Nephron (organoid): ENCODE data around the gene HLA-G.

Experiments used
- H3K27ac Mint-ChIP-seq, 3 experiments: 2 replicates each; pipeline ENCODE4 v1.8.0; 2020; ENCODE audit warnings: mixed read lengths in 3 of 3, mild to moderate bottlenecking in 2 of 3, moderate library complexity in 1 of 3
- H3K27me3 Mint-ChIP-seq: 2 replicates; pipeline ENCODE4 v1.8.0; 2021; ENCODE audit warnings: low read depth, mild to moderate bottlenecking, moderate library complexity, mixed read lengths
- H3K36me3 Mint-ChIP-seq: 2 replicates; pipeline ENCODE4 v1.8.0; 2020; ENCODE audit warnings: low read depth, mixed read lengths
- H3K4me1 Mint-ChIP-seq: 2 replicates; pipeline ENCODE4 v1.8.0; 2020; ENCODE audit warnings: mixed read lengths
- H3K4me3 Mint-ChIP-seq, 3 experiments: 2 replicates each; pipeline ENCODE4 v1.8.0; 2020; ENCODE audit warnings: mild to moderate bottlenecking in 3 of 3, mixed read lengths in 3 of 3, moderate library complexity in 2 of 3
- H3K9me3 Mint-ChIP-seq: 2 replicates; pipeline ENCODE4 v1.8.0; 2020; ENCODE audit warnings: mixed read lengths
- TF ChIP-seq, protein P1 (sequence below), 3 experiments: fragments of 200-600 bp; sonication (generic); IDR thresholded peaks; one replicate each; pipeline ENCODE4 v1.5.0; 2021; ENCODE audit warnings: antibody characterized with exemption in 3 of 3; ENCODE audit not compliant: unreplicated experiment in 3 of 3

HLA-G gene

DNA sequence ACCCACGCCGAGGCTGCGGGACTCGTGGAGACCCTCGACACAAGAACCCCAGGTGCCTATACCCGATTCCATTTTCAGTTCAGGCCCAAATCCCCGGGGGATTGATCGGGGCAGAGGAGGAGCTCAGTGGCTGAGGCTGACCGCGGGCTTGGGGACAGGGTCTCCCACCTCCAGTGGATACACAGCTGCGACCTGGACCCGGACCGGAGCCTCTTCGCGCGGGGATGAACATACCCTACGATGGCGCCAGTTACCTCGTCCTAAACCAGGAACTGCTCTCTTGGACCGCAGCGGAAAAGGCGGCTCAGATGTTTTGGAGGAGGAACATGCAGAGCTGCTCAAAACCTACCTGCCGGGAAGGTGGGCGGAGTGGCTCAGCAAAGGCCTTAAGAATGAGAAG, 27.4 kb upstream of the HLA-G start:
- Mint-ChIP-seq H3K27ac (no peak overlapping the region), H3K36me3 (no peaks in the 10 kb centered on the region)

DNA sequence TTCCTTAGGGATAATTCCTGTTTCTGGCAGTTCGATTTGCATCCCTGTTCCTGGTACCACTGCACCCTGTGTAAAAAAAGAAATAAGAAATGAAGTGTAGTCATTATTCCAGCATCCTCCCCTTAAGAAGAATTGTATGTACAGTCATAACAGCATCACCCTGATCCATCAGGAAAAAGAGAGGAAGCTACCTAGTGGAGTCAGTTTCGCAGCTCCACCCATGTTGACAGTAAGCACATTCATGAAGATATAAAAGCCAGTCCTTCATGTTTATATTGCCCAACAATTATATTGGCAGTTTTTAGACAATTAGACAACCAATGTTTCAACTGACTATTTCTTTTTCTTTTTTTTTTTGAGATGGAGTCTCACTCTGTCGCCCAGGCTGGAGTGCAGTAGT, 21.2 kb upstream of the HLA-G start:
- Mint-ChIP-seq H3K4me1 (no peaks in the 10 kb centered on the region), H3K27ac (no peak overlapping the region), H3K27me3 (peaks cover 54% of the 10 kb centered on the region), H3K36me3 (no peaks in the 10 kb centered on the region), H3K9me3 (no peaks in the 10 kb centered on the region), H3K4me3 (no peak overlapping the region)
- TF ChIP-seq, protein P1, sequence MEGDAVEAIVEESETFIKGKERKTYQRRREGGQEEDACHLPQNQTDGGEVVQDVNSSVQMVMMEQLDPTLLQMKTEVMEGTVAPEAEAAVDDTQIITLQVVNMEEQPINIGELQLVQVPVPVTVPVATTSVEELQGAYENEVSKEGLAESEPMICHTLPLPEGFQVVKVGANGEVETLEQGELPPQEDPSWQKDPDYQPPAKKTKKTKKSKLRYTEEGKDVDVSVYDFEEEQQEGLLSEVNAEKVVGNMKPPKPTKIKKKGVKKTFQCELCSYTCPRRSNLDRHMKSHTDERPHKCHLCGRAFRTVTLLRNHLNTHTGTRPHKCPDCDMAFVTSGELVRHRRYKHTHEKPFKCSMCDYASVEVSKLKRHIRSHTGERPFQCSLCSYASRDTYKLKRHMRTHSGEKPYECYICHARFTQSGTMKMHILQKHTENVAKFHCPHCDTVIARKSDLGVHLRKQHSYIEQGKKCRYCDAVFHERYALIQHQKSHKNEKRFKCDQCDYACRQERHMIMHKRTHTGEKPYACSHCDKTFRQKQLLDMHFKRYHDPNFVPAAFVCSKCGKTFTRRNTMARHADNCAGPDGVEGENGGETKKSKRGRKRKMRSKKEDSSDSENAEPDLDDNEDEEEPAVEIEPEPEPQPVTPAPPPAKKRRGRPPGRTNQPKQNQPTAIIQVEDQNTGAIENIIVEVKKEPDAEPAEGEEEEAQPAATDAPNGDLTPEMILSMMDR (IDR thresholded peaks at IDR 0.05; ENCODE audit: unreplicated experiment in 3 of 3): no peak

More for the DNA sequence above, 27.4 kb upstream of the HLA-G start:
- H3K4me3 Mint-ChIP-seq: no peak overlapping the region
- TF ChIP-seq, protein P1 (IDR thresholded peaks at IDR 0.05; ENCODE audit: unreplicated experiment in 3 of 3): no peak
- peaks cover 33% of the 10 kb centered on the region for H3K27me3 Mint-ChIP-seq
- H3K9me3 Mint-ChIP-seq: no peaks in the 10 kb centered on the region
- H3K4me1 Mint-ChIP-seq: no peaks in the 10 kb centered on the region

DNA sequence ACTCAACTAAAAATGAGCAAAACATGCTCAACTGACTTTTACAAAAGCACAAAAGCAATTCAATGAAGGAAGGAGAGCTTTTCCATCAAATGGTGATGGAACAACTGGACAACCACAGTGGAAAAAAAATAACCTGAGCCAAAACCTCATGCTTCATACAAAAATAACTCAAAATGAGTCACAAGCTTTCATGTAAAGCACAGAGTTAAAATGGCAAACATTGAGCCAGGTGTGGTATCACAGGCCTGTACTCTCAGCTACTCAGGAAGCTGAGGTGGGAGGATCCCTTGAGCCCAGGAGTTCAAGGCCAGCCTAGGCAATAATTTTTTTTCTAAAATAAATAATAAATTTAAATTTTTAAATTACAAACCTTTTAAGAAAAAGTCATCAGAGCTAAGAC, 18.4 kb upstream of the HLA-G start:
- Mint-ChIP-seq H3K9me3 (no peaks in the 10 kb centered on the region), H3K27ac (no peak overlapping the region), H3K4me3 (no peak overlapping the region), H3K27me3 (peaks cover 59% of the 10 kb centered on the region), H3K4me1 (no peaks in the 10 kb centered on the region), H3K36me3 (no peaks in the 10 kb centered on the region)
- TF ChIP-seq, protein P1 (IDR thresholded peaks at IDR 0.05; ENCODE audit: unreplicated experiment in 3 of 3): no peak

DNA sequence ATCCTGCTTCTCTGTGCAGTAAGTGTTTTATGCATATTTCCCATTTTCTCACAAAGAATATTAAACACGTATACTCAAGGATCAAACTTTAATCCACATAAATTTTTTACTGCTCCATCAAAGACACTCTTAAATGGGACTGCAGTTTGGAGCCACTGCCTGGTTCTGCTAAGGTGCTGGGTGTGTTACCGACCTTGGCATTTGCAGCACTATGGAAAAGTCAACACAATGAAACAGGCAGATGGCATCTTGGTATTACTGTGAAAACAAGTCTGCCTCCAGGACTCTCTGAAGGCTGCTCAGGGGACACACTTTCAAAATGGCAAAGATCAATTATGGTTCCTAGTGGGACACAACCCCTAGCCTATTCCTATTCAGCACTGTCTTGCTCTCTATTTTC, 17.3 kb upstream of the HLA-G start:
- Mint-ChIP-seq H3K36me3 (no peaks in the 10 kb centered on the region), H3K27ac (no peak overlapping the region), H3K27me3 (peaks cover 61% of the 10 kb centered on the region), H3K4me3 (no peak overlapping the region), H3K4me1 (no peaks in the 10 kb centered on the region), H3K9me3 (no peaks in the 10 kb centered on the region)
- TF ChIP-seq, protein P1 (IDR thresholded peaks at IDR 0.05; ENCODE audit: unreplicated experiment in 3 of 3): no peak

DNA sequence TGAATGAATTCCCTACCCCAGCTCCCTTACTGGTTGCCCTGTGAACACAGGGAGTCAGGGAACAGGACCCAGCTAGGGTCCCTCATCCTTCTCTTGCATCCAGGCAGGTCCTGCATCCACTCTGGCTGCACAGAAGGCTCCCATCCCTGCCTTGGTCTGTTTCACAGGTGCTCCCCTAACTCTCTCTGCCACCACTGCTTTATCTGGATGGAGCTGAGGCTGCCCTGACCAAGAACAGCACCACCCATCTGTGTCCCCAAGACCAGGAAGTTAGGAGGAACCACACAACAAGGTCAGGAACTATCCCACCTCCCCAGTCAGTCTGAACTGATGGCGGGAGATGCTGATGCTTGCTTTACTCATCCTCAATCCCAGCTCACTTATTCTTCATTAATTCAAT, 16.2 kb upstream of the HLA-G start:
- TF ChIP-seq, protein P1 (IDR thresholded peaks at IDR 0.05; ENCODE audit: unreplicated experiment in 3 of 3): no peak
- Mint-ChIP-seq H3K9me3 (no peaks in the 10 kb centered on the region), H3K36me3 (no peaks in the 10 kb centered on the region), H3K4me3 (no peak overlapping the region), H3K27ac (no peak overlapping the region), H3K27me3 (peaks cover 55% of the 10 kb centered on the region), H3K4me1 (no peaks in the 10 kb centered on the region)

DNA sequence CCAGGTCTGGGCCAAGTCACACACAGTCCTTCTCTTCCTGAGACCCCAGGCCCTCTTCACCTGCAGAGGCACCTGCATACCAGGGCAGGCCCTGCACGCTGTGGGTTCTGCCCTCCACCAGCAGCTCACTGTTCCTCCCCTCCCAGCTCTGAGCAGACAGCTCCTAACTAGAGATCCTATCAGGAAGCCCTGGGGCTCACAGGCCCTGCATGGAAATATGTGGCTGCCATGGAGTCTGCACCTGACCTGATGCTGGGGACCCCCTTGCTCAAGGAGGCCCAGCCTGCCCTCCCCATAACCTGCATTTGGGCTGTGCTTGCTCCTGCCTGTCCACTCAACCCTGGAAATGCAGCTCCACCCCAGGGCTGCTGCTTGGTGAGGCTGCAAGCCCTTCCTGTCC, 14.6 kb upstream of the HLA-G start:
- Mint-ChIP-seq H3K27ac (no peak overlapping the region), H3K4me1 (no peaks in the 10 kb centered on the region), H3K27me3 (peaks cover 39% of the 10 kb centered on the region), H3K9me3 (no peaks in the 10 kb centered on the region), H3K36me3 (no peaks in the 10 kb centered on the region), H3K4me3 (no peak overlapping the region)
- TF ChIP-seq, protein P1 (IDR thresholded peaks at IDR 0.05; ENCODE audit: unreplicated experiment in 3 of 3): no peak
